NCI-H1092 treated with DMSO at 0.1 percent for 48 hours (cell line): ENCODE results near the gene CDC42EP1.
"Not testable (repeated sequence)": the region's sequence is repeated elsewhere in the genome, so short reads cannot be mapped to it uniquely, and the experiment has no call there.

Experiments used
- DNase-seq: peaks from one replicate; lab custom pipeline; 2025; lab: John Stamatoyannopoulos, UW

Gene CDC42EP1

DNA sequence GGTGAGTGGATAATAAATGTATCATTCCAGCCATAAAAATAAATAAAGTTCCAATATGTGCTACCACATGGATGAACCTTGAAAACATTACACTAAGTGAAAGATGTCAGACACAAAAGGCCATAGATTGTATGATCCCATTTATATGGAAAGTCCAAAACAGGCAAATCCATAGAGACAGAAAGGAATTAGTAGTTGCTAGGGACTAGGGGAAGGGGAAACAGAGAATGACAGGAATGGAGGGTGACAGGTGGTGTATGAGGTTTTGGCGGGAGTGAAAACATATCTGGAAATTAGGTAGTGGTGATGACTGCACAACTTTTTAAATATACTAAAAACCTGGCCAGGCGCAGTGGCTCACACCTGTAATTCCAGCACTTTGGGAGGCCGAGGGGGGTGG is 25.8 kb upstream of the CDC42EP1 start:
- no peak for DNase-seq

GRCh38 chr22:37535159-37535558 is 25.1 kb upstream of the CDC42EP1 start:
- DNase-seq, result no peak

- DNase-seq, result peak; percentile 85
Measured at GRCh38 chr22:37538590-37539357, 21.5 kb upstream of the CDC42EP1 start.

GRCh38 chr22:37539790-37540189 is 20.5 kb upstream of the CDC42EP1 start:
- DNase-seq, result not testable (repeated sequence)

GRCh38 chr22:37542416-37542815 is 17.9 kb upstream of the CDC42EP1 start:
- DNase-seq, result not testable (repeated sequence)

DNA sequence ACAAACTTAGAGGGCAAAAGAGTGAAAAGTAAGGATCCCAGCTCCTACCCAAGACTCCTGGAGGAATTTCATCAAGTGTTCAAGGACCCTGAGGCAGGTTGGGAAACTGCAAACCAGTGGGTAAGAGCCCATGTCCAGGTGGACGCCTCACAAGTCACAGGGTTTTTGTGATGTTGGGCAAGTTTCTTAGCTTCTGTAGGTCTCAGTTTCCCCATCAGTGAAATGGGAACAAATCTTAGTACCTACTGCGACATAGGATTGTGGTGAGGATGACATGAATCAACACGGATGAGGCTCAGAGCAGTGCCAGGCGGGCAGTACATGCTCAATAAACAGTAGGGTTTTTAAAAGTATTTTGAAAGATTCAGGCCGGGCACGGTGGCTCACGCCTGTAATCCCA is 17.3 kb upstream of the CDC42EP1 start:
- DNase-seq, result no peak

- DNase-seq, result peak; percentile 10
Measured at GRCh38 chr22:37544955-37545702, 15.2 kb upstream of the CDC42EP1 start.

DNA sequence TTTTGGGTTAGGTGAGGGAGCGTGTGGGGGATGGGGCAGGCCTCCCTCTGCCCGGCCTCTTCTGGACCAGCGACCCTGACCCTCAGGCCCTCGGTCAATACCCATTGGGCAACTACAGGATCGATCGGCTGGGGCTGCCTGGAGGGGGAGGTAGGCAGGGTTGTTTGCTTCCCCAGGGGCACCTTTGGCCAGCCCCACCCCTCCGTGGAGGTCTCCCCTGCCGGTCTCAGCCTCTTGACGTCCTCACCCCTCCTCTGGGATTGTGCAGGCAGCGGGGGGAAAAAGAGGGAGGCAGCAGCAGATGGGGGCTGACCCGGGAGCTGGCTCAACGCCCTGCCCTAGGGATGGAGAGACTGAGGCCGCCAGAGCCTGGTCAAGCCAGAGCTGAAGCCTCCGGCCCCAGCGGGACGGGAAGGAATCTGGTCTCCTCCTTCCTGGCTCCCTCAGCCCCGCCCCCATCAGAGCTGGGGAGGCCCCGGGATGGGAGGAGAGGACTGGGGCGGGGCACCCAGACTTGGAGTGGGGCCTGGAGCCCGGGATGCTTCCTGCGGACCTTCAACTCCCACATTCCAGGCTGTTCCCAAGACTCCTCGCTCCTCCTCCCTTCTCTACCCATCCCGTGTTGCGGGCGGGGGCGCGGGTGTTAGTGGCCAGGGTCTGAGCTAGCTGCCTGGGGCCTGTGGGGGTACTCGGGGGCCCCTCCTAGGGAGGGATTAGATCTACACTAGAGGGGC is 14.4 kb upstream of the CDC42EP1 start:
- DNase-seq, result no peak

- DNase-seq, result no peak
Measured at GRCh38 chr22:37546437-37547250, 13.6 kb upstream of the CDC42EP1 start.

DNA sequence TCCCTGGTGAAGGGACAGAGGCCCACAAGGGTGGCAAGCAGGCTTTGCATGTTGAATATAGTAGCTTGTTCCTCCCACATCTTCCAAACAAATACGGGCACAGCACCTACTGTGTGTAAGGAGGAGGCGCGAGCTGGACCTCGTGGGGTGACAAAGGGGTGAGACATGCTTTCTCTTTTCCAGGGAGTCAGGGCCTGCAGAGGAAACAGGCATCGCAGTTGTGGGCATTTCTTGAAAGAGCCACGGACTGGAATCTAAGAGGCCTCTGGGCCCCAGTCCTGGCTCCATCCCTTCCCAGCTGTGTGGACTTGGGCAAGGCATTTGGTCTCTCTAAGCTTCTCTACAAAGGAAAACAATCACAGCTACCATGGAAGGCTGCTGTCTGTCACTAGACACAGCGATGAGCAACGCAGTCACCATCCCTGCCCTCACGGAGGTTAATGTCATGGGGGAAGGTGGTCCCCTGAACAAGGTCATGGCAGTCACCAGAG is 13.0 kb upstream of the CDC42EP1 start:
- no peak for DNase-seq

DNA sequence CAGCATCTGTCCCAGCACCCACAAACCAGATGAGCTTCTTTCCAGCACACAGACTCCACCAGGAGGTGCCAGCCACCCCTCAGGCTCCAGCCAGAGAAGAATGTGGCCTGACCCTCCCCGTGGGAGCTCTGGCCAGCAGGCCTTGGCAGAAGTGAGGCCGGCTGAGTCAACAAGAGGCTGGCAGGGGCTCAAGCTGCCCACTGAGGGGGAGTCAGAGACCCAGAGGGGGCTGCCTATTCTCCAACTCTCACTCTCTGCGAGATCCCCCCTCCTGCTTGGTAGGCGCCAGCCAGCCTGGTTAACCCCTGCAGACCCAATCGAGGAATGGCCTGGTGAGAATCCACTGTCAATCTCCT is 10.6 kb upstream of the CDC42EP1 start:
- peak; percentile 96 for DNase-seq

DNA sequence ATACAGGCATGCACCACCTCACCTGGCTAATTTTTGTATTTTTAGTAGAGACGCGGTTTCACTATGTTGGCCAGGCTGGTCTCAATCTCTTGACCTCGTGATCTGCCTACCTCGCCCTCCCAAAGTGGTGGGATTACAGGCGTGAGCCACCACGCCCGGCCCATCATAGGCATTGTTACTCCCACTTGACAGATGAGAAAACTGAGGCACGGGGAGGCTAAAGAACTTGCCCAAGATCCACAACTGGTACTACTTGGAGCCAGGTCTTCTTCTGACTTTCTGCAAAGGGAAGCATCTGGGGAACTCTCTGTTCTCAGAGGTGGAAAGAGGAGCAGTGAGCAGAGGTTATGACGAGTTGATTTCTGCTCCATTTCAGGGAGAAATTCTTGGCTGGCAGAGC is 9.4 kb upstream of the CDC42EP1 start:
- DNase-seq, result not testable (repeated sequence)

DNA sequence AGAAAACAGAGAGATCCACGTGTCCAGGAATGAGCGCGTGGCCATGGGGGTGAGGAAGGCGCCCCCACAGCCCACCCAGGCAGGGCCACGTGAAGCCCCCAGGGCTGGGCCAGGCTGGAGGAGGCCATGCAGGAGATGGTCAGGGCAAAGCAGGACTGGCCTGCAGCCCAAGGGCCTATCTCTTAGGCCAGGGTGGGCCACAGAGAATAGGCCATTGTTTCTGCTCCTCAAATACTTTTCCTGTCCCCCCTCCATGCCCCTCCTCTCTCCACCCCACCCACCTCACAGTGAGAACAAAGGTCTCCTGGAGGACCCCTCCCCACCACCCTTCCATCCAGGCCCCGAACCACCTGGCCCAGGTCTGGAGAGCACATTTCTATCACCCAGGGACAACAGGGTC is 8.3 kb upstream of the CDC42EP1 start:
- no peak for DNase-seq

DNA sequence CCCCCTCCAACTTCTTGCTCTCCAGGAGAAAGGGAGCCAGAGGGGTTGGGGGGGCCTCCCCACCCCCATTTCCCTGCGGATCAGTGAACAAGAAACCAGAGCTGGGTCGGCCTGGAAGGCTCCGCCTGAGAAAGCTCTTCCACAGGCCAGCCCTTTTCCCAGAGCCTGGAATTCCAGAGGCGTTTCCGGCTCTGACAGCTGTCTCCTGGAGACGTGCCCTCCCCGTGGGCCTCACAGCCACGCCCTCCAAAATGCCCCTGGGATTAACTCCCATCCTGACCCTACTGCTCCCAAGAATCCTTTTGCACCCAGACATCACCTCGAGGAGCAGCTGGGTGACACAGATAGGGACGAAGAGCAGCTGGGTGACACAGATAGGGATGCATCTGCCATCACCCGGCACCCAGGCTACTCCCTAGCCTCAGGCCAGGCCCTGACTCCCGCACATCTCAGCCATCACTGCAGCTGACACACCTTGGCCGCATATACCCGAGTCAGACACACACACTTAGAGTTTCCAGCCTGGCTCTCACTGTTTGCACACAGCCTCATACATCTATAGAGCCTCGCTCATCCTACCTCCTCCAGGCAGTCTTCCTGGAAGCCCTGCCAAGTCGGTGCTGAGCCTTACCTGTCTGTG is 7.6 kb upstream of the CDC42EP1 start:
- DNase-seq, result no peak

GRCh38 chr22:37553725-37554124 is 6.6 kb upstream of the CDC42EP1 start:
- no peak for DNase-seq

DNA sequence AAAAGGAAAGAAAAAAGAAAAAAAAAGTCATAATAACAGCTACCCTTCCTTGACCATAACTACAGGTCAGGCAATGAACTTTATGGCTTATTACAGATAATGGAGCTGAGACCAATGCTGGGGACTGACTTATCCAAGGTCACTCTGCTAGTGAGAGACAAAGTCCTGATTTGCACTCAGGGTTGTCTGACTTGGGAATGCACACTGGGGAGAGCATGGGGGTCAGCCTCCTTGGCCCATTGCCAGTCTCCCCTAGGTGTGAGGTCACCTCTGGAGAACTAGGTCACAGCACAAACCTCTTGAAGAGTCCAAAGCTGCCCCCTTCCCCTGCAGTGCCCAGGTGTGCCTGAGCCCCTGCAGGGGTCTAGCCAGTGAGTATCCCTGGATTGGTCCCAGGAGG is 5.3 kb upstream of the CDC42EP1 start:
- no peak for DNase-seq

DNA sequence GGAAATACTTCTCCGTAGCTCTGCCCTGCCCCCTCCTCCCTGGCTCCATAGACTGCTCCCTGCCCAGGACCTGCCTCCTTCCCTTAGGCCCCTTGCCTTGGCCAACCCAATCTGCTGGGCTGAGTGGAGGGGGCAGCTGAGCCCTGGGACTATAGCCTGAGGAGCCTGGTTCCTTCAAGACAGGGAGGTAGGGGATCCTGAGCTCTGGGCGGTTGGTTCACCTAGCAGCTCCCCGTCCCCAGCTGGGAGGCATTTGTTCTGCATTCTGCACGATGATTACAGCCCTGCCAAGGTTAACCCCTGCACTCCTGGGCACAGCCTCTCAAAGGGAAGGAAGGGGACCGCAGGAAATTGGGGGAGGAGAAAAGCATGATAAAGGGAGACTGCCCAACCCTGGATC is 3.6 kb upstream of the CDC42EP1 start:
- no peak for DNase-seq

GRCh38 chr22:37557321-37558001 is 2.8 kb upstream of the CDC42EP1 start:
- no peak for DNase-seq

- DNase-seq, result no peak
Measured at GRCh38 chr22:37558815-37559214, 1.5 kb upstream of the CDC42EP1 start.

- DNase-seq, result no peak
Measured at GRCh38 chr22:37559521-37559900, 769 bp upstream of the CDC42EP1 start.
